Lower leg skin (tissue), 3 donors: Measurements from ENCODE around the gene KCNQ1OT1.

Experiments
- CTCF ChIP-seq, 3 donors: fragments of 450-650 bp; IDR thresholded peaks; one replicate each; pipeline ENCODE4 v1.5.1; 2016; ENCODE audit warnings: antibody characterized with exemption in 3 of 3, mild to moderate bottlenecking in 3 of 3, moderate library complexity in 2 of 3
- POLR2A ChIP-seq, 2 donors: fragments of 450-650 bp; IDR thresholded peaks; one replicate each; pipeline ENCODE4 v1.6.1; 2016 to 2017; ENCODE audit warnings: antibody characterized with exemption in 2 of 2, mild to moderate bottlenecking in 1 of 2, moderate library complexity in 1 of 2

GRCh38 chr11:2732261-2732939 is 32.6 kb upstream of the KCNQ1OT1 start:
- TF ChIP-seq CTCF (IDR thresholded peaks at IDR 0.05) (no peak), POLR2A (IDR thresholded peaks at IDR 0.05) (no peak)
